ENCODE measurements around the gene HYAL1.
"Not testable (repeated sequence)": the region's sequence is repeated elsewhere in the genome, so short reads cannot be mapped to it uniquely, and the experiment has no call there.

HYAL1 gene

DNA sequence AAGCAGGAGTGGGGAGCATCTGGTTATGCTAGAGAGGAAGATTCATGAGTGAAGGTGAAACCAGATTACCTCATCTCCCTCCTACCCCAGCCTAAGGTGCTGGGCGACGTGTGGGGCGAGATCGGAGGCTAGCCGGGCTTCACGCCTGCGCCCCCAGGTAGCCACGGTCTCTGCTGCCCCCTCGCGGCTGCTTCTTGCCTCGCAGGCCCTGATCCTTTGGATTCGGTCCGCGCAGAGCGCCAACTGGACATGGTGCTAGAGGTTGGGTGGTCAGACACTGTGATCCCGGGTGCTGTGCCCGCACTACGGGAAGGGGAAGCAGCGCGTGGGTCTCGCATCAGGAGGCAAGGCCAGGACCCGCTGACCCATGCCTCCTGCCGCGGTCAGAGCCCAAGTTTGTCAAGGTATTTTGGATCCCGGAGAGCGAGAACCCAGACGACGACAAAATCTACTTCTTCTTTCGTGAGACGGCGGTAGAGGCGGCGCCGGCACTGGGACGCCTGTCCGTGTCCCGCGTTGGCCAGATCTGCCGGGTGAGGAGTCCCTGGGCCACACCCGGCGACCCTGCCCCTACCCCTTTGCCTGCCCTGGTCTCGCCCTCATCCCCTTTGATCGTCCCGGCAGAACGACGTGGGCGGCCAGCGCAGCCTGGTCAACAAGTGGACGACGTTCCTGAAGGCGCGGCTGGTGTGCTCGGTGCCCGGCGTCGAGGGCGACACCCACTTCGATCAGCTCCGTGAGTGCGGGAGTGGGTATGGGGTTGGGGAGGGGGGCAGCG, 30.3 kb downstream of the HYAL1 start:
- DNase-seq (ENCODE audit: low read depth in 2 of 2): peak; percentile 63

DNA sequence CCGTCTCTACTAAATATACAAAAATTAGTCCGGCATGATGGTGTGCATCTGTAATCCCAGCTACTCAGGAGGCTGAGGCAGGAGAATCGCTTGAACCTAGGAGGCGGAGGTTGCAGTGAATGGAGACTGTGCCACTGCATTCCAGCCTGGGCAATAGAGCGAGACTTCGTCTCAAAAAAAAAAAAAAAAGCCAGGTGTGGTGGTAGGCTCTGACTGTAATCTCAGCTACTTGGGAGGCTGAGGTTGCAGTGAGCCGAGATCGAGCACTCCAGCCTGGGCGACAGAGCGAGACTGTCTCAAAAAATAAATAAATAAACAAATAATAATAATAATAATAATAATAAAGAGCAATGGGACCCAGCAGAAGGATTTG, 30.9 kb downstream of the HYAL1 start:
- DNase-seq (ENCODE audit: low read depth in 2 of 2): not testable (repeated sequence)

DNA sequence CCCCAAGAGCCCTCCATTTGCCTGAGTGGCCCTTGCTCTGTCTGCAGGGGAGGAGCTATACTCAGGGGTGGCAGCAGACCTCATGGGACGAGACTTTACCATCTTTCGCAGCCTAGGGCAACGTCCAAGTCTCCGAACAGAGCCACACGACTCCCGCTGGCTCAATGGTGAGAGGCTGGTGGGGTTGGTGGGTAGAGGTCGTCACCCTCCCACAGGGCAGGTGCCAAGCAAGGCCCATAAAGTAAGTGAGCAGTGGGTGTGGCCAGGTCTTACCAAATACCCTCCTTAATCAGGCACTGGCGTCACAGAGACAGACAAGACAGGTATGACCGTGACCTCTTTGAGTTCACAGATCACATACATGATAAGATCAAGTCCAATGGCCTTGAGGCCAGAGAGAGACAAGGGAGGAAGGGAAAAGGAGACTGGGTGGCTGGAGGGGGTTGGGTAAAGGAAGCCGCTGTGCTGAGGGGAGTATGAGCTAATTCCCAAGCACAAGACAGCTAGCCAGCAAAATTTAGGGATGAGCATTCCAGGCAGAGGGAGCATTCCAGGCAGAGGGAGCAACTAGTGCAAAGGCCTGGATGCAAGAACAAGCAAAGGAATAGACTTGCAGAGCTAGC, 31.9 kb downstream of the HYAL1 start:
- DNase-seq (ENCODE audit: low read depth in 2 of 2): no peak

DNA sequence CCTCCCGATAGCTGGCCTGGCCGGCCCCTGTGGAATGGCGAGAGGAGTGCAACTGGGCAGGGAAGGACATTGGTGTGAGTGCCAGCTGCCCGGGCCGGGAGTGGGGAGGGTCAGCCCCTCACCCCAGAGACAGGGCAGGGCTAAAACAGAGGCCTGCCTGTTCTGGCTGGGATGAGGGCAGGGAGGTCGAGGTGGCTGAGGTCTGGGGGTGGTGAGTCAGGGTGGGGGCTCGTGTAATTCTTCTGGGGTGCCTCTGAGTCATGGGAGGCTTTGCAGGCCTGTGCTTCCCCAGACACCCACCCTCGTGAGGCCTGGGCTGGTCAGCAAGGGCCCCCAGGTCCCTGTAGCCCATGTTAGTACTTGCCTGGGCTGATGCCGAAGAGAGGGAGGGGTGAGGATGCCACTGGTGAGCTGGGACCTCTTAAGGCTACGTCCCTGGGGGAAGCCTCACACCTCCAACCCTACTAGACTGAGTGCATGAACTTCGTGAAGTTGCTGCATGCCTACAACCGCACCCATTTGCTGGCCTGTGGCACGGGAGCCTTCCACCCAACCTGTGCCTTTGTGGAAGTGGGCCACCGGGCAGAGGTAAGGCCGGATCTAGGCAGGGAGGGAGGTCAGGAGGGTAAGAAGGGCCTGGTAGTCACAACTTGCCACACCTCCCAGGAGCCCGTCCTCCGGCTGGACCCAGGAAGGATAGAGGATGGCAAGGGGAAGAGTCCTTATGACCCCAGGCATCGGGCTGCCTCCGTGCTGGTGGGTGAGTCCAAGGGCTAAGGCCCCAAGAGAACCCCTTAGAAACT, 32.8 kb downstream of the HYAL1 start:
- DNase-seq (ENCODE audit: low read depth in 2 of 2): no peak

DNA sequence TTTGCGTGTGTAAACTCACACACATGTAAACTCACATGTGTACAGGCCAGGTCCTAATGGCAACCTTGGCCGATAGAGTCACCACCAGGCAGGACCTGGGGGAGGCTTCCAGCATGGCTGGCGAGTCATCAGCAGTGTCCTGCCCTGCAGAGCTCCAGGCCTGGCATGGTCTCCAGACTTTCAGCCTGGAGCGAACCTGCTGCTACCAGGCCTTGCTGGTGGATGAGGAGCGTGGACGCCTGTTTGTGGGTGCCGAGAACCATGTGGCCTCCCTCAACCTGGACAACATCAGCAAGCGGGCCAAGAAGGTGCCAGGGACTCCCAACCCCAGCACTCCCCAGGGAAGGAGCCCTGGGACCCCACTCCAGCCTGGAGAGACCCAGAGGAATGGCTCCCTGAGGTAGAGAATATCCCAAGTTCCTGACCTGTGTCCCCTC, 33.4 kb downstream of the HYAL1 start:
- no peak for DNase-seq (ENCODE audit: low read depth in 2 of 2)

DNA sequence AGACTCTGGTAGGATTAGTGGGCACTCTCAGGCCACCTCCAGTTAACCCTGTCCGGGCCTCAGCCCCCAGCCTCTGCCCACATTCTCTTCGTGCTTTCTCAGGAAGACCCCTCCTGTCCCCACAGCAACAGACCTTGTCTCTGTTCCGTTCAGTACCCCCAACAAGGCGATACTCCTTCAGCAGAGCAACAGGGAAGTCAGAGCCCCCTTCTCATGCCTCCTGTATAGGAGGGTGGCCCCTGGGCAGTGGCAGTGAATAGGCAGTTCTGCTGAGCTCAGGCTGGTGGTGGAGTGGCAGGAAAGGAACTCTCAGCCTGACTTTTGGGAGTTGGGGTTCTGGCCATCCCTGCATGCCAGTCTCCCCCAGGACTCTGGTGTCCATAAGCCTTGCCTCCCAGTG, 33.9 kb downstream of the HYAL1 start:
- DNase-seq (ENCODE audit: low read depth in 2 of 2): no peak

DNA sequence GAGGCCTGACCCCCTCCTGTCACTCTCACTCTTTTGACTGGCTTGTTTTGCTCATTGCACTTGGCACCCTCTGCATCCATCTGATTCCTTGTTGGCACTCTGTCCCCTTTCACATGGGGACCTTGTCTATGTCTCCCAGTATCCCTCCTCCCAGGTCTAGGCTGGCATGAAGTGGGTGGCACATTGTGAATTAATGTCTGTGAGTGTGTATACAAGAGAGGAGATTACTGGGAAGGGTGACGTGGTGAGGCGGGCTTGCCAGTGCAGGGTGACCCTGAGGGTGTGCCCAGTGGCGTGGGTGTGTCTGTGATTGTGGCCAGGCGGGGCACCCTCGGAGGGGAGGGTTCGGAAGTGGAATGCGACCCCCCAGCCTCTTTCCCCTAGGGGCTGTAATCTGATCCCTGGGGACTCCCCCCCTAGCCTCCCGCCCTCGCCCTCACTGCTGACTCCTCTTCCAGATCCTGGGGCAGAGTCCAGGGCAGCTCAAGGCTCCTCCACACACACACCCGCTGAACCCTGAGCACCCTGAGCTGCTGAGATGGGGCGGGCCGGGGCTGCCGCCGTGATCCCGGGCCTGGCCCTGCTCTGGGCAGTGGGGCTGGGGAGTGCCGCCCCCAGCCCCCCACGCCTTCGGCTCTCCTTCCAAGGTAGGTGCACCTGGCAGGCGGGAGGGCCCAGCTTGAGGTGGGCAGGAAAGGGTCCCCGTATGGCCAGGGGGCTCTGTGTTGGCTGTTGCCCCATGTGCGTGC, 34.5 kb downstream of the HYAL1 start, which contains the start of gene SEMA3B:
Gene SEMA3B (plus strand): TSS at position 445 of the 749 bp plus-strand sequence. CDS start 94 bp downstream, at position 539.
- DNase-seq (ENCODE audit: low read depth in 2 of 2): no peak

DNA sequence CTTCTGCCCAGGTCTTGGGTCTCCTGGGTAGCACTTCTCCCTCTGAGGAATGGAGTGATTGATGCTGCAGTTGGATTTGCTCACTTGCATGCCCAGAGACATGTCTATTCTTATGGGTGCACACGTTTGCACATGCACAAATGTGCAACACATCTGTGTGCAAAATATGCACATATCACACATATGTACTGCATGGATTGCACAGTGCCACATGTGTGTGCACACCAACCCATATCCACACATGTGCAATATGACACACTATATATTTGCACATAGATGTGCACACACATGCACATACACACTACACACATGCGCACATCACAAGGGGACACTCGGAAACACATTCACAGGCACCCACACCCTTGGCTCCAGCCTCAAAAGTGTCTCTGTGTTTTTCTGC, 35.1 kb downstream of the HYAL1 start:
- no peak for DNase-seq (ENCODE audit: low read depth in 2 of 2)

DNA sequence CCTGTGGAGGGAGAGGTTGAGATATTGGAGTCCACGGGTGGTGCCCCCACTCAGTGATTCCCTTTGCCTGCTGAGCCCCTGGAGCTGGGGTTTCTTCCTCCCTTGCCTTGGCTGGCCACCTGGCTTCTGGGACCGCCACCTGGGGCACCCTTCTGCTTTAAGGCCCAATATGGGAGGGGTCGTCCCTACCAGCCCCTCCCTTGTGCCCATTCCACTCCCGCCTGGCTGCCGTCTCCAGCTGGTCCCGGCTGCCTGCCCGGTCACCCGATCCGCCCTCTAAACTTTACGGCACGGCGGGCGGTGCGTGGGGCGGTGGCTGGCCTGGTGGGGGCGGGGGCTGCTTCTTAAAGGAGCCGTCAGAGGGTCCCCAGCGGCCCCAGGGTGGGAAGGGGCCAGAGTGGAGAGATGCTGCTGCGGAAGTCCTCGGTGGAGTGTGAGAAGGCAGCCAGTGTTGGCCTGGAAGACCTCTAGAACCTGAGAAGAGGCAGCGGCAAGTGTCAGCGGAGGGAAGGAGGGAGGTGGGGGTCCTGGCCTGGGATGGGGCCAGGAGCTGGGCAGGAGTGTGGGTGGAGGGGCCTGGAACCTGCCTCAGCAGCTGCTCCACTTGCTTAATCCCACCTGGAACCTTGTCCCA, 36.0 kb downstream of the HYAL1 start:
- no peak for DNase-seq (ENCODE audit: low read depth in 2 of 2)

DNA sequence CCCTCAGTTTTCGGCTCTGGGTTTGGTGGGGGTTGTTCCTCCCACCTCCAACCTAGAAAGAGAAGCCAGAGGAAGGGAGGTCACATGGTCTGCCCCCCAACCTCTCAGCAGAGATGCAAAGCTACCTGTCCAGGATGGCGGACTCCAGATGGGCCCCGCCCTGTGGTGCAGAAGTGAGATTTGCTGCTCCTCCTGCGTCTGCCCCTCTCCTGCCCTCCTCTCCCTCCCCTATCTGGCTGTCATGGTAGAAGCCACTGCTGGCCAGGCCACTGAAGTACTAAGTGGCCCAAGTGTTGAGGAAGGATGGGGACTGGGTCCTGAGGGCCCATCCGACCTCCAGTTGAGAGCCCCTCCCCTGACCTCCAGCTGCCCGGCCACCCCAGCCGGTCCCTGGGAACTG, 36.5 kb downstream of the HYAL1 start:
- DNase-seq (ENCODE audit: low read depth in 2 of 2): no peak

DNA sequence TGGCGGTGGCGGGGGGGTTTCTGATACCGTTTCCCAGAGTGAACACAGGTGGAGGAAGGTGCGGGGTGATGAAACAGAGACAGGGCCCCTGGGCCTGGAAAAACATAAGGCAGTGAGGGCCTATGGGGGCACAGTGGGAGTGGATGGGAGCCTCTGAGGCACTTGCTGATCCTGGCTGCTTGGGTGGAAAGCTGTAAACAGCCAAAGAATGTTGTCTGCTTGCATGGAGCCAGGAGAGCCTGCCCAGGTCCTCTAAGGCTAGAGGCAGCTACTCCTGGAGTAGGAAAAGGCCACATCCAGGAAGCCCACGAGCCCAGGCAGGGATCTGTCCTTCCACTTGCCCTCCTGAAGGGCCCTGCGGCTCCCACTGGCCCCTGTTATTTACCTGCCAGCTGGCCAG, 37.4 kb downstream of the HYAL1 start:
- no peak for DNase-seq (ENCODE audit: low read depth in 2 of 2)

DNA sequence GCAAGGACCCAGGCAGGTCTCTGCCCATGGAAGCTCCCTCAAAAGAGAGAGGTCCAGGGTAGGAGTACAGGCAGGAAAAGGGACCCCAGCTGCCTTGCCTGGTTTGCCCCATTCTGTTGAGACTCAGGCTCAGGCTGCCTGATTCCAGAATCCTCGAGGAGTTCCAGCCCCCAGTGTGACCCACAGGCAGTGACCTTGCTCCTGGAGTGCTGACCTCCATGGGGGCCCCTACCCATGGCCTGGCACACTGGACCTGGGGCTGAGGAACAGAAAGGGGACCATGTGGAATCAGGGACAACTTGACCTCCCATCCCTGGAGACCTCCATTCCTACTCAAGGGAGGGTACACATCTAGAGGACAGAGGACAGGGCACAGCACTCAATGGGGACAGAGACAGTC, 37.8 kb downstream of the HYAL1 start:
- DNase-seq (ENCODE audit: low read depth in 2 of 2): no peak

DNA sequence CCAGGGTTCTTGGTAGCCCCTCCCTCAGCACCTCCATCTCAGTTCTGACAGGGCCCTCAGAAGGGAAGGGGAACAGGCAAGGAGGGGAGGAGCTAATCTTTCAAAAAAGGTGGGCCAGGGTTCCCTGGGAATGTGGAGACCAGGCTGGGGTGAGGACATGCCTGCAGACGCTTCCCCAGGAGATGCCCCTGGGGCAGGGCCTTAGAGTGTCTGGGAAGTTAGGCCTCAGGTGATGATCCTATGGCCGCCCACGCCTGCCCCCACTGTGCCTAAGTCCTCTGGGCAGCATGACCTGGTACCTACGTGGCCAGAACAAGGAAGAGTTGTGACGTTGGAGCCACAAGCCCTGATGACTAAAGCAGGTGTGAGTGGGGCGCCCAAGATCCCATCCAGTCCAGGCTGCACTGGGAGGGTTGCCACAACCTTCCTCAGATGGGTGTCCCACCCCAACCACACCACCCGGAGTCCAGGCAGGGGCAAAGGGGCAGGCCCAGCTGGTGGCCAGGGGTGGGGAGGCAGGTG, 38.3 kb downstream of the HYAL1 start:
- DNase-seq (ENCODE audit: low read depth in 2 of 2): no peak

DNA sequence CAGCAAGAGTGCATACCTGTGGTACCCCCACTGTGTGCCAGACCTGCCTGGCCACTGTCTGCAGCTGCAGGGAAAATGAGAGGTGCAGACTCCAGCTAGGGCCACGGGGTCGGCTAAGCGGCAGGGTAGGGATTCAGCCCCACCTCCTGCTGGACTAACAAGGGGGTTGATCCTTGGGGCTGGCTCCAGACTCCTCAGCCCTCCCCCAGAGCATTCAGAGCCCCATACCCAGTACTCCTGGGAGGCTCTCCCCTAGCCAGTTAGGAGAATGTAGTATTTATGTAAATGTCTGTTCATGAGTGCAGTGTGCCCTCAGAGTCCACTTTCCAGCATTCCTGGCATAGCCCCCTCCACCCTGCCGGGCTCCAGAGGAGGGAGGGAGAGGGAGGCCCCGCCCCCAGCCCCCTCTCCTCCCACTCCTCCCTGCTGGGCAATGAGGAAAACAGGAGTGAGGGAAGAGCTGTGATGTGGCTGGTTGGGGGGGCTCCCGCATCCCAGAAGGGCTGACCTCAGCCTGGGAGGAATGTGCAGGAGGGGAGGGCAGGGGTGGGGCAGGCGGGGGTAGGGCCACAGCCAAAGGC, 38.9 kb downstream of the HYAL1 start:
- DNase-seq (ENCODE audit: low read depth in 2 of 2): no peak

DNA sequence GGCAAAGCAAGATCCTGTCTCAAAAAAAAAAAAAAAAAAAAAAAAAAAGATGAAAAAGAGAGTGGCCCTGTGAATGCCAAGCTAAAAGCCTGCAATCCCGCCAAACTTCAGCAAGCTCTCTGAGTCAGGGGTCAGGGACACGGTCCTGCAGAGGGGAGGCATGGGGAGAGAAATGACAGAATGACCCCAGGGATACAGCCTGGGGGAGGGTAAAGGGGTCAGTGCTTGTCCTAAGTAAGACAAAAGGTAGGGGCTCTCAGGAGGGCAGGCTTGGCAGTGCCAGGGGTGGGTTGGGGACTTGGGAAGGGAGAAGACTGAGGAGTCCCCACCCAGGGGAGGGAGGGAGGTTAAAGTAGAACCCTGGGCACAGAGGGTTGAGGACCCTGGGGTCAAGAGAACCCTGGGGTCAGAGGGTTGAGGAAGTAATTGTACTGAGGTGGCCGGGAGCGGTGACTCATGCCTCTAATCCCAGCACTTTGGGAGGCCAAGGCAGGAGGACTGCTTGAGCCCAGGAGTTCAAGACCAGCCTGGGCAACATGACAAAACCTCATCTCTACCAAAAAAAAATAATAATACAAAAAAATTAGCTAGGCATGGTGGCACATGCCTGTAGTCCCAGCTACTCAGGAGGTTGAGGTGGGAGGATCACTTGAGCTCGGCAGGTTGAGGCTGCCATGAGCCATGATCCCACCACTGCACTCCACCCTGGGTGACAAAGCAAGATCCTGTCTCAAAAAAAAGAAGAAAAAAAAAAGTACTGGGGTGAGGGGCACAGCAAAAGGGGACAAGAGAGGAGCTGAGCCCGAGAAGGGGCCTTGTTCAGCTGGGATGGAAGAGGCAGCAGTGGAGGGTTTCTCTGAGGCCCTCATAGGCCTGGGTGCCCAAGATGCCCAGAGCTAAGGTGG, 39.6 kb downstream of the HYAL1 start:
- no peak for DNase-seq (ENCODE audit: low read depth in 2 of 2)

DNA sequence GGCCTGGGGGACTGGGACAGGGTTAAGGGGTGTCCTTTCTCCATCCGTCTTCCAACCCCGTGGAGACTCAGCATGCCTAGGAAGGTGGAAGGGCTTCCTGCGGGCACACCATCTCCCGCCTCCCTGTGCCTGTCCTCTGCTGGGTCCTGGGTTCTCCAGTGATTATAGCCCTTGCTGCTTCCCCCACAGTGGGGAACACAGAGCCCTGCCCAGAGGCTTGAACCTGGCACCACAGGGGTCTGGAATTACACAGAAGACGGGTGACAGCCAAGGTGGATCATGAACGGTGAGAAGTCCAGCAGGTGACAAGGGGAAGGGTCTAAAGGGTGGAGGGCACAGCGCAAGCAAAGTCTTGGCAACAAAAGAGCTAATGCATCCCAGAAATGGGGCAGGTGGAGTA, 40.6 kb downstream of the HYAL1 start:
- no peak for DNase-seq (ENCODE audit: low read depth in 2 of 2)

DNA sequence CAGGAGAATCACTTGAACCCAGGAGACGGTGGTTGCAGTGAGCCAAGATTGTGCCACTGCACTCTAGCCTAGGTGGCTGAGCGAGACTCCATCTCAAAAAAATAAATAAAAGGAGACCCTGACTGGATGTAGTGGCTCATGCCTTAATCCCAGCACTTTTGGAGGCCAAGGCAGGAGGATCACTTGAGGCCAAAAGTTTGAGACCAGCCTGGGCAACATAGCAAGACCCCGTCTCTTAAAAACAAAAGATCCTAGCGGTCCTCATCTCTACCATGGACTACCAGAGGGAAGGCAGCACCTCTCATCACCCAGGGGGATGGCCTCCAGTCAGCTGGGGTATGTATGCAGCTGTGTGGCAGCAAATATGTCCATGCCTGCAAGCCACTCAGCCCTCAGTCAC, 41.2 kb downstream of the HYAL1 start:
- not testable (repeated sequence) for DNase-seq (ENCODE audit: low read depth in 2 of 2)

DNA sequence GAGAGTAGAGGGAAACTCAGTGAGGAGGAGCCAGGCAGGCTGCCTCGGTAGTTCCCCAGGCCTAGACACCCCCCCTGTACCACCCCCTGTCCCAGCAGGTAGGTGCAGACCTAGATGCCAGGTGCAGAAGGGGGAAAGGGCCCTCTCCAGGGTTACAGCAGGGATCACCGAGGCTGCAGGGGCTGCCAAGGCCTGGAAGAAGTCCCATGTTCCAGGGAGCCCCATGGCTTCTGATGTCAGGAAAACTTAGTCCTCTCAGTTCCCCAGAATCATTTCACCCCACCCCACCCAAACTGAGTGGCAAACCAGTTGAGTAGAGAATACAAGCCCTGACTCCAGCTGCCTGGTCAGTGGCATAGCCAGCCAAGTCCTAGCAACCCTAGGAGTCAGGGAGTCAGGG, 41.9 kb downstream of the HYAL1 start:
- DNase-seq (ENCODE audit: low read depth in 2 of 2): no peak

DNA sequence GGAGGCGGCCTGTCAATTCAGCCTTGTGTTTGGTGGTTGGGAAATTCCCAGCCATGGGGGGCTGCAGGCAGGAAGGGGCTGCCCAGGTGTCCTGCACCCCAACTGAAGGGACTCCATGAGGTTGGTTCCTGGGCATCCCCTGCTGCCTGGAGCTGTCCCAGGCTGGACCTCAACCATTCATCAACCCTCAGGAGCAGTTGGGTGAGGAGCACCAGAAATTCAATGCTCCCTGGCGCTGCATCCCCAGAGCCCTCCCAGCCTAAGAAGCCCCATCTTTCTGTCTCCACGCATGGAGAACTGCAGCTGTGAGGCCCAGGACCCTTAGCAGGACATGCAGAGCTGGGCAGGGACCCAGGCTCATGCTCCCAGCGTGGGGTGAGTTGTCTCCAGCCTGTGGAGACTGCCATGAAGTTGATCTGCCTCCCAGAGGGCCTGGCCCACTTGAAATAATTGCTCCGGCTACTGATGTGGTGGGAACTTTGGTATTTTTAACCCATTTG, 42.4 kb downstream of the HYAL1 start:
- DNase-seq (ENCODE audit: low read depth in 2 of 2): no peak

Data from stimulated activated CD8-positive, alpha-beta memory T cell treated with anti-CD3 and anti-CD28 coated beads, Interleukin-15, amount 100 ng/mL, for 4 hours (primary cell).